Activated naive CD8-positive, alpha-beta T cell treated with anti-CD3 and anti-CD28 coated beads, Interleukin-2, amount 50 U/mL, for 16 hours (primary cell): ENCODE data around the gene CDC42SE2.

ENCODE experiments used
- DNase-seq: peaks from one replicate; pipeline ENCODE4 v3.0.0-alpha.2; 2020; ENCODE audit warnings: low read depth, low spot score

The CDC42SE2 gene

DNA sequence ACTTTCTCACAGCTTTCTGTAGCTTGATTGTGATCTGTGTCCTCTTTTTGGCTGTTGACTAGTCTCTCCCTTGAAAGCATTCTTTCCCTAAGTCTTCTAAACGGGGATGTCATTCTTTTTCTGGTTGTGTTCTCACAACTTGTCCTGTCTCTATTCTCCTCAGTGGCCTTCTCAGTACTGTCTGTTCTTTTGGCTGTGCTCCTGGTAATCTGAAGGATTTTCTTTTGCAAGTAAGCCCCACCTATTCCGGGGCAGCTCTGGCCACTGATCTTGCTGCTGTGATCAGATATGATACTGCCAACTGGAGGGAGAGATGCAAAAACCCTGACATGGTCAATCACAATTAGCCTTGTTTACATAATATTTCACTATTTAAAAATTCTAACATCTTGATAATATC lies 172.2 kb downstream of the CDC42SE2 start:
- no peak for DNase-seq

DNA sequence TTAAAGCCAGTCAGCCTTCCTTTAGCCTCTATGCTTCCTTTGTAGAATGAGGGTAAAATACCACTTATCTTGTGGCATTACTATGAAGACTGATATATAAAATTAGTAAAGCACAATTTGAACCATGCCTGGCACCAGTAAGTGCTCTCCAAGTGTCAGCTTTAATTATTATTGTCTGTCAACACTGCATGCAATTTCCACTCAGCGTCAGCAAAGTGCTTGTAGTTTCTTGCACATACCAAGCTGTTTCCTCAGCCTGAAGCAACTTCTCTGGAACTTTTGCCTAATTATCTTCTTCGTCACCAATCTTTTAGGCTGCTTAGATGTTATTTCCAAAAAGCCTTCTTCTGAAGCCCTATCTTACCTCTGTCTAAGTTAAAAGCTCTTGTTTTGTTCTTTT lies 177.3 kb downstream of the CDC42SE2 start:
- DNase-seq, result no peak
